HG03175 (cell line): ENCODE measurements around the gene IFT43.
"Not testable (repeated sequence)": the region's sequence is repeated elsewhere in the genome, so short reads cannot be mapped to it uniquely, and the experiment has no call there.

Source experiments
- ATAC-seq: cut with Tn5 transposase; IDR thresholded peaks from one replicate; pipeline ENCODE4 v1.9.1; 2021; ENCODE audit warnings: mild to moderate bottlenecking, moderate library complexity; ENCODE audit not compliant: unreplicated experiment

IFT43 gene

DNA sequence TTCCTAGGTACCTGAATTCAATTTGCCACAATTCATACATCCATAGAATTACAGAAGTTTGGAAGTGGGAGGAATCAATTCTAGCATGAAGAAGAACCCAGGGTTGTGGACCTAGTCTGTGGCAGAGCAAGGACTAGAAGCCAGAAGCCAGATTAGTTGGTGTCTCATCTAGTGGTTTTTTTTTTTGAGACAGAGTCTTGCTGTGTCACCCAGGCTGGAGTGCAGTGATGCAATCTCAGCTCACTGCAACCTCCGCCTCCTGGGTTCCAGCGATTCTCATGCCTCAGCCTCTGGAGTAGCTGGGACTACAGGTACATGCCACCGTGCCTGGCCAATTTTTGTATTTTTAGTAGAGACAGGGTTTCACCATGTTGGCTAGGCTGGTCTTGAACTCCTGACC lies 24.1 kb downstream of the IFT43 start:
- ATAC-seq, result not testable (repeated sequence)

GRCh38 chr14:76011930-76012329 lies 26.4 kb downstream of the IFT43 start:
- ATAC-seq, result no peak

DNA sequence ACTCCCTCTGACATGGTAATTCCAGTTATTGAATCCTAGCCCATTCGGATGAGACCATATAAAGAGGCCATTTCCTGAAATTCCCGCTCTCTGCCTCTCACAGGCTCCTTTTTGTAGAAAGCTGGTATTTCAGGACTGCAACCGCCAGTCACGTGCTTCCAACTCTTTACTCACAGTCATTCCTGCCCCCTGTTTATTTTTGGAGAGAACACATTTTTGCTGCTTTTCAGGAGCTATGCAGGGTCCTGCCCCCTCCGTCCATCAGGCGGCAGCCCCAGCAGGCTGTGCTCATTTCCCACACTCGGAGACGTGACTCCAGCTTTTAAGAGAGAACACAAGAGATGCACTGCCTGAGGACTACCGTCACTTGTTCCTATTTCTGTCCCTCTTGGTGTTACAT lies 26.8 kb downstream of the IFT43 start:
- no peak for ATAC-seq

GRCh38 chr14:76015191-76015590 lies 29.6 kb downstream of the IFT43 start:
- ATAC-seq, result no peak

- no peak for ATAC-seq
Measured at GRCh38 chr14:76015668-76016067, 30.1 kb downstream of the IFT43 start.

DNA sequence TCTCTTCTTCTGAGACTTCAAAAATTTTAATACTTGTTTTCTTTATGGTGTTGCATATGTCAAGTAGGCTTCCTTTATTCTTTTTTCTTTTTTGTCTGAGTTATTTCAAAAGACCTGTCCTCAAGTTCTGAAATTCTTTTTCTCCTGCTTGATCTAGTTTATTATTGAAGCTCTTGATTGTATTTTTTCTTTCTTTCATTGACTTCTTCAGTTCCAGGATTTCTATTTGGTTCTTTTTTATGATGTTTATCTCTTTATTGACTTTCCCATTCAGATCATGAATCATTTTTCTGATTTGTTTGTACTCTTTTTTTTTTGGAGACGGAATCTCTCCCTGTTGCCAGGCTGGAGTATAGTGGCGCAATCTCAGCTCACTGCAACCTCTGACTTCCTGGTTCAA lies 34.1 kb downstream of the IFT43 start:
- ATAC-seq, result no peak

- ATAC-seq, result no peak
Measured at GRCh38 chr14:76022991-76023390, 37.4 kb downstream of the IFT43 start.

DNA sequence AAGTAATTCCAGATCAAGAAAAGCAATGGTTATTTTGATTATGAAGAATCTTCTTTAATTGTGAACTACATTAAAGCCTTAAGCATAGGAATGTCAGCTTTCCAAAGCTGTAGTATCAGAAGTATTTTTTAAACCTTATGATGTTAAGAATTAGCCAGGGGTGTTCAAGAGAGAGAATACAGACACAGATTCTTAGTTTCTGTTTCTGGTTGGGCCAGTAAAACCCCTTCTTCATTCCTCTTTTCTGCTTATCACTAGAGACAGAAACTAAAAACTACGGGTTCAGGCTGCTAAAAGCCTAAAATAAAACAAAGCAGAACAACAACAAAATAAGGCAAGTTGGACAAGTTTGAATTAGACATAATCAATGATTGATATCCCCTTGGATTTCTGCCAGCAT lies 38.2 kb downstream of the IFT43 start:
- ATAC-seq, result no peak

- ATAC-seq, result no peak
Measured at GRCh38 chr14:76024211-76024907, 38.8 kb downstream of the IFT43 start.

GRCh38 chr14:76034566-76034965 lies 49.0 kb downstream of the IFT43 start:
- ATAC-seq, result no peak

DNA sequence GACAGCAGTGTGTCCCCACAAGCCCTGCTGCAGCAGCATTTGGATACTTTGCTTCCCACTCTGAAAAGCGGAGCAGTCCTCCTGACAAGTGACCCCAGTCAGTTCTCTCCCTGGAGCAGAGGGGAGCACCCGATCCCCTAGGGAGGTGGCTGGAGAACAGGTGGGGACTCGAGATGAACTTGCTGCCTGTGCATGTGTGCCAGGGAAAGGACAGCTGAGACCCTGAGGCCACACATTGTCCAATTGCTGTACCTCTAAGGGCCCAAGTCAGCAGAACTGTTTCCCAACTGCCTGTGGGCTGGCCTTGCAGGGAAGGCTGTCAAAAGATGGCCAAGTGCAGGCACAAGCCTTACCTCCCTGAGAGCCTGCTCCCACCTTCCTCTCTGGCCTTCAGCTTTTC lies 55.1 kb downstream of the IFT43 start:
- ATAC-seq, result no peak

DNA sequence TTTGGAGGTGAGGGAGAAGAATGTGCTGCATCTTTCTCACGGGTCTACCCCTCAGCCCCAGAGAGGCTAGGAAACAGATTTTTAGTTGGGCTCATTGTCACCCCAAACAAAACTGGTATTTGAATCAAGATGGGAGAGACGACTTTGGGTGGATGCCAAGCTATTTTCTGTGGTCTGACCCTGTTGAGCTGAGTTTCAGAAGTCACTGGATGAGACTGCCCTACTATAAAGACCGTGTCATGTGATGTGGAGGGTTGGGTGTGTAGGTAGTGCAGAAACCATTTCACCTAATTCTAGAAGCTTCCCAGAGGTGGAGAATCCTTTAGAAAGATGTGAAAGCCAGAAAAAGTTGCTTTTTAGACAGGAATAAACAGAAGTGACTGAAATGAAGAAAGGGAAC lies 60.2 kb downstream of the IFT43 start:
- no peak for ATAC-seq

DNA sequence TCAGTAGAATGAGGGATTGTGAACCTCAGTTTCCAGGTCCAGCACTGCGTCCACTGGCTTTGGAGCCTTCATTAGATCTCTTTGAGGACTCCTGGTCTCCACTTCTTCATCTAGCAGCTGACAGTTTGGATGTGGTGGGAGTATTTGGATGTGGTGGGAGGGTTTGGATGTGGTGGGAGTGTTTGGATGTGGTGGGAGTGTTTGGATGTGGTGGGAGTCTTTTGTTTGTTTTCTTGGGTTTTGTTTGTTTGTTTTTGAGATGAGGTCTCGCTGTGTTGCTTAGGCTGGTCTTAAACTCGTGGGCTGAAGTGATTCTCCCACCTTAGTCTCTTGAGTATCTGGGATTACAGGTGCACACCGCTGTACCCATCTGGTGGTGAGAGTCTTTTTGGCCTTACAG lies 64.7 kb downstream of the IFT43 start:
- no peak for ATAC-seq

DNA sequence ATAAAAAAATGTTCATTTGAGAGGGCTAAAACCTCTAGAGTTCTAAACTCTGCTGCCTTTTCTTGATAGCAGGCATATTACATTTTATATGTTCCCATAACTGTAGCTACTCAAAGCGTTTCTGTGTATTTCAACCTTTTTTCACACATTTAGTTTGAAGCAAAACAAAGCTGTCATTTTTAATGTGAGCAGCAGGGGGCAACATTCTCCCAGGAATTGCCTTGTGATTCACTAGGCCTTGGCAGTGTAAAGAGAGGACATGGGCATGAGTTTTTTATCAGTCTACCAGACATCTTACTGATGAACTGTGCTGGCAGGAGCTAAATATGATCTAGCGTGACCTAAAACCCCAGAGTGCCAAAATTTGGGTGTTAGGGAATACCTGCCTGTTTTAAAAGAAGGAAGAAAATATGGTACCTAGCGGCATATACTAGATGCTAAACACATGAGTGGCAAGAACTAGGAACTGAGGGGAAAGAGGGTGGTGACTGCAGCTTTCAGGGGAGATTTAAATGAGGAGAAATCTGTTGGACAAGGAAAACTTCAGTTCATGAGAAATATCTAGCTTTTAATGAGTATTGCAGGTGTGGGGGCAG lies 65.3 kb downstream of the IFT43 start:
- ATAC-seq, result no peak

DNA sequence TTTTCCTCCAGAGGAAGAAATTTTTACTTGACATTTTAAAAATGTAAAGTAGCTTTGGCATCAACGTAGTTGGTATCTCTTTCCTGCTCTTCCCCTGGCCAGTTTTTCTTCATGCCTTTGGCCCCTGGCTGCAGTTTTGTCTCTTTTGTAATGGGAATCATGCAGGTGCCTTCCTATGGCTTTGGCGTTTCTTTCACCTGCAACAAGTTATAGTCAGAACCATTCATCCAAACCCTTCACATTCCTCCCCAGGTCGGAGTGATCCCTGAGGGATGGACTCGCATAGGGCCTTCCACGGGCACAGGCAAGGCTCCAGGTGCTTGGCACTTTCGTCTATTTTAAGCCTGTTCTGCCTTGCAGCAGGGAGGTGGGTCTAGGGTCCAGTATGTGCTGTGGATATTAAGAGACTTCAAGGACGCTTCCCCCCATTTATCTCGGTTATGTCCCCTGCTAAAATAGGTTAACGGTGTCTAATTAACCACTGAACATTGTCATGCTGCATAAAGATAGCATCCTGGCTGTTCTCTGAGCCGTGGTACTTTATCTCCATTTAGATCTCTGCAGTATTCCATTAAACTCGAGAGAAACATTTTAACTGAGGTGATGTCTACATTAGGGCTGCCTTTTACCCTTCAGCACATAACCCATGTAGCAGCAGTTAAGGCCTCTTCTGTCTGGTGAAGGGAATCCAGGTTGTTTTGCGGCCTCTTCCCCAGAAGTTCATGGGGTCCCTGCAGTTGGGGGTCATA lies 66.3 kb downstream of the IFT43 start:
- no peak for ATAC-seq

GRCh38 chr14:76053572-76054355 lies 68.2 kb downstream of the IFT43 start:
- no peak for ATAC-seq

DNA sequence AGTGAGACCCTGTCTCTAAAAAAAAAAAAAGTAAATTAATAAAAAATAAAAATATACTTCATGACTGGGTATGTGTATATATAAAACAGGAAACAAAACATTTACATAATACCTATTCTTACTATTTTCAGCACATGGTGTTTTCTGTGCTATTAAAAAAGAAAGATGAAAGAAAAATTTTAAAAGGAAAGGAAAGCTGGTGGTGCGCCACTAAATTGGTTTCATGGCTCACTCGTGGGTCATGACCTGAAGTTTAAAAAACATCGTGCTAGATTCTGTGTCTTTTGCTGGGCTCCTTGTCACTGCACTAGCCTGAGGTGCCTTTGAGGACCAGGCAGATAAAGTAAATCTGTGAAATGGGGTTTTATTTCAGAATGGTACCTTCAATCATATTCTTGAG lies 69.8 kb downstream of the IFT43 start:
- no peak for ATAC-seq

DNA sequence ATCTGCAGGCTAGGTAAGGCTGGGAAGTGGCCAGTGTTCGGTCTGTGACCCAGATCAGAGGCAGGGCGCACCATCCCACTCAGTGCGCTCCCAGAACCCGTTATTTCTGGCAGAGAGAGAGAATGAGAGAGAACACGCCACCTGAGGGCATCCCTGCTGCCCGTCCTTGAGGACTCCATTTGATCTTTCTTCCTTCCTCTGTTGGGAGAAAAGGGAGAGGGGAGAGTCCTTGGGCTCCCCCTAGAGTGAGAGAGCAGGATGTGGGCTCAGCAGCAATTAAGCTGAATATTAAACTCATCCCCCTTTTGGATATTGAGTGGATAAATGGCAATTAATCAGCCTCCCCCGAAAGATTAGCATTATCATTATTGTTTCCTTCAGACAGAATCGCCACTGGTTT lies 70.6 kb downstream of the IFT43 start:
- no peak for ATAC-seq

DNA sequence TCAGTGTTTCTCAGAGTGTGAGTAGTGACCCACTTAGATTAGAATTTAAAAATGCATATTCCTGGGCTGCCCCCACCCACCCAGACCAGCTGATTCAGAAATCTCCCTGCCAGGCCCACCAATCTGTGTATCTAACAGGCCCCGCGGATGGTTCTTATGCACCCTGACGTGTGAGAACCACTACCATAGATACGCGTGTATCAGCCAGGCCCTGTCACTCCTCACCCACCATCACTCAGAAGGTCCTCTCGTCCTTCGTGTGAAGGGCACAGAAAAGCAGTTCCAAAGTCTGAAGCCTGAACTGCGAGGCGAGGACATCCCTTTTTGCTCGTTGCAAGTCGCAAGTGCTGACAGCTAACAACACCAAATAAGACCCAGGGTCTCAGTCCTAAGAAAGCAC lies 72.4 kb downstream of the IFT43 start:
- no peak for ATAC-seq

DNA sequence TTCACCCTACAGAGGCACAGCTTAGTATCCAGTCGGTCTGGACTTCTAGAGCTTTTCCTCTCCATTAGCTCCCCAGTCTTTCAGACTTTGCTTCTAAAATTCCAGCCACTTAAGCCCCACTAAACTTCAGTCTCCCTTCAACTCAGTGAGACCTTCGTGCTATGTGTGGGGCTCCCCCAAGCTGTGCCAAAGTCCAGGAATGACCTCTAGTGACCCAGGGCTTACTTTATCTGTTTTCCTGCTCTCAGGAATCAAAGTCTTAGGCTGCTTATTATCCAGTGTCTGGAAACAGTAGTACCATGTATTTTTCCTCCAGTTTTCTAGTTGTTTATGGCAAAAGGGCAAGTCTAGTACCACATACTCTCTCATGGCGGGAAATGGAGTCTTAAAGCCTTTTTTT lies 77.8 kb downstream of the IFT43 start:
- ATAC-seq, result no peak

DNA sequence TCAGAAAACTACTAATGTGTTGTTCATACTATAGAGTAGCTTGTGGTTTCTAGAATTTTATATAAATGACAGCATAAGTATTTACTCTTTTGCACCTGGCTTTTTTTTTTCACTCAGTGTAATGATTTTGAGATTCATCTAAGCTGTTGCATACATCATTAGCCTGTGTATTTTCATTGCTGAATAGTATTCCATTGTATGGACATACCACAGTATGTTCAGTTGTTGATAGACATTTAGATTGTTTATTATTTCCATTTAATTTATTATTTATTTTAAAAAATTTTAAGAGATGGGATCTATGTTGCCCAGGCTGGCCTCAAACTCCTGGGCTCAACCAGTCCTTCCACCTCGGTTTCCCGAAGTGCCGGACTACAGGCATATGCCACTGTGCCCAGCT lies 80.0 kb downstream of the IFT43 start:
- no peak for ATAC-seq

GRCh38 chr14:76067536-76067935 lies 82.0 kb downstream of the IFT43 start:
- ATAC-seq, result no peak
